Brain microvascular endothelial cell (primary cell): Measurements from ENCODE around the gene KRT25.

Experiments used
- DNase-seq: peaks from one replicate; pipeline ENCODE4 v3.0.0-alpha.2; 2020
- H3K27ac ChIP-seq: fragments of 250-450 bp; sonication (Bioruptor Pico); 2 replicates; pipeline ENCODE4 v1.5.1; 2020; ENCODE audit warnings: mild to moderate bottlenecking, moderate library complexity
- H3K27me3 ChIP-seq: fragments of 250-450 bp; sonication (Bioruptor Pico); replicated peaks from 2 replicates; pipeline ENCODE4 v1.5.1; 2020; ENCODE audit warnings: mild to moderate bottlenecking
- H3K36me3 ChIP-seq: fragments of 250-450 bp; sonication (Bioruptor Pico); replicated peaks from 2 replicates; pipeline ENCODE4 v1.5.1; 2020; ENCODE audit warnings: mild to moderate bottlenecking
- H3K4me3 ChIP-seq: 2 replicates; pipeline ENCODE4 v1.5.1; 2011; ENCODE audit warnings: low read depth, mild to moderate bottlenecking, control low read depth, low read length, moderate library complexity
- CTCF ChIP-seq: IDR thresholded peaks from 2 replicates; pipeline ENCODE4 v1.5.1; 2011; ENCODE audit warnings: low read depth, mild to moderate bottlenecking, moderate library complexity, low read length, control low read depth, inconsistent platforms; ENCODE audit errors: missing control alignments
- in situ Hi-C: cut with HindIII; loops from 2 replicates; pipeline ENCODE4 v1.10.0; 2017; ENCODE audit warnings: low sequenced_read_pairs, low pct_ligation_motif_present

The KRT25 gene

DNA sequence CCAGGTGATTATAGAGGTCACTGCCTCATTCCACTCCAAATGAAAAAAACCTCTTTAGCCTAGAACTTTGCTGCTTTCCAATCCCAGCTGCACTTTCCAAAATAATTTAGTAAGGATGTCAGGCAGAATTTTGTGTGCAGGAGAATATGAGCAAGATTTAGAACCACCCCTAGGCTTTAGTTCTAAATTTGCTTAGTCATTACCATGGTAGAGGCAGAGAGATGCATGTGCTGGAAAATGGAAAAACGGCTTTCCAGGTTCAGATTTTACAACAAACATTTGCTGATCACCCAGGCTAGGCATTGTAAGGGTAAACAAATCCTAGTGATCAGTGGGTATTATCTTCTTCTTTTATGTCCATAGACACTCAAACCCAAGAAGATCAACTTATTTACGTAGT, 10.5 kb upstream of the KRT25 start:
- H3K27me3 ChIP-seq, result no peaks in the 10 kb centered on the region
- H3K36me3 ChIP-seq, result no peaks in the 10 kb centered on the region
- no peak overlapping the region for H3K27ac ChIP-seq
- no peak overlapping the region for H3K4me3 ChIP-seq
- in situ Hi-C loops, result no loop called here
- no peak for TF ChIP-seq CTCF
- no peak for DNase-seq

- Histone ChIP-seq H3K4me3 (no peak overlapping the region), H3K36me3 (no peaks in the 10 kb centered on the region), H3K27me3 (no peaks in the 10 kb centered on the region), H3K27ac (no peak overlapping the region)
- no peak for DNase-seq
- in situ Hi-C loops, result no loop called here
- no peak for TF ChIP-seq CTCF
Observed at GRCh38 chr17:40763752-40764151, 8.6 kb upstream of the KRT25 start.

DNA sequence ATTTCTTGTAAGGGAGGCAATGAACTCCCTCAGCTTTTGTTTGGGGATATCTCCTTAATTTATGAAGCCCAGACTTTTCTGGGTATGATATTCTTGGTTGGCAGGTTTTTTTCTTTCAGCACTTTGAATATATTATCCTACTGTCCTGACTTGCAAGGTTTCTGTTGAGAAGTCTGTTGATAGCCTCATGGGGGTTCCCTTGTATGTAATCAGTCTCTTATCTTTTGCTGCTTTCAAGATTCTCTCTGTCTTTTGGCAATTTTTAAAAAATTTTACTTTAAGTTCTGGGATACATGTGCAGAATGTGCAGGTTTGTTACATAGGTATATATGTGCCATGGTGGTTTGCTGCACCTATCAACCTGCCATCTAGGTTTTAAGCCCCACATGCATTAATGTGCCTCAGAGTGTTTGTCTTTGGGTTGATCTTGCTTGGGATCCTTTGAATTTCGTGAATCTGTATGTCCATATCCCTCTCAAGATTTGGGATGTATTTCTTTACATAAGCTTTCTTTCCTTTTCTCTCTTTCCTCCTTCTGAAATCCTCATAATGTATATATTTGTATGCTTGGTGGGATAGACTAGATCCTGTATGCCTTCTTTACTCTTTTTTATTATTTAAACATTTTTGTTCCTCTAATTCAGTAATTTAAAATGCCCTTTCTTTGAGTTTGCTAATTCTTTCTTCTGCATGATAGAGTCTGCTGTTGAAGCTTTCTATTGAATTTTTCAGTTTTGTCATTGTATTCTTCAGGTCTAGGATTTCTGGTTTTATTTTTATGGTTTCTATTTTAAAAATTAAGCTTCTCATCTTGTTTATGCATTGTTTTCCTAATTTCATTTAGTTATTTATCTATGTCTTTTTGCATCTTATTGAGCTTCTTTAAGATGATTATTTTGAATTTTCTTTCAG, 5.2 kb upstream of the KRT25 start:
- no peak for DNase-seq
- Histone ChIP-seq H3K27ac (no peak overlapping the region), H3K36me3 (no peaks in the 10 kb centered on the region), H3K4me3 (no peak overlapping the region), H3K27me3 (no peaks in the 10 kb centered on the region)
- in situ Hi-C loops, result no loop called here
- TF ChIP-seq CTCF, result no peak

DNA sequence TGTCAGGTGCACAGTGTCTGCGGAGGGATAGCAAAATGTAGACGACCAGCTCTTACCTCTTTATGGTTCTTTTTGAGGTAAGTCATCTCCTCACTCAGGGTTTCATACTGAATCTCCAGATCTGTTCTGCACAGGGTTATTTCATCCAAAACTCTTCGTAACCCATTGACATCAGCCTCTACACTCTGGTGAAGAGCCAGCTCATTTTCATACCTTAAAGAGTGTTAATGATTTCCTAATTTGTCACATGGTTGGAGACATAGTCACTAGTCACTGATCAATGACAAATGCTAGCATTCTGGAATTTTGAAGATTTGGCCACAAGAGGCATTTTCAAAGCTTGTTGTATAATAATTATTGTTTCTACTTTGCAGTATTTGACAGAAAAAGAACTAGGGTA, 1.3 kb downstream of the KRT25 start:
- H3K4me3 ChIP-seq, result no peak overlapping the region
- in situ Hi-C loops, result no loop called here
- no peak overlapping the region for H3K27ac ChIP-seq
- no peaks in the 10 kb centered on the region for H3K36me3 ChIP-seq
- DNase-seq, result no peak
- no peak for TF ChIP-seq CTCF
- peaks cover 2% of the 10 kb centered on the region for H3K27me3 ChIP-seq

DNA sequence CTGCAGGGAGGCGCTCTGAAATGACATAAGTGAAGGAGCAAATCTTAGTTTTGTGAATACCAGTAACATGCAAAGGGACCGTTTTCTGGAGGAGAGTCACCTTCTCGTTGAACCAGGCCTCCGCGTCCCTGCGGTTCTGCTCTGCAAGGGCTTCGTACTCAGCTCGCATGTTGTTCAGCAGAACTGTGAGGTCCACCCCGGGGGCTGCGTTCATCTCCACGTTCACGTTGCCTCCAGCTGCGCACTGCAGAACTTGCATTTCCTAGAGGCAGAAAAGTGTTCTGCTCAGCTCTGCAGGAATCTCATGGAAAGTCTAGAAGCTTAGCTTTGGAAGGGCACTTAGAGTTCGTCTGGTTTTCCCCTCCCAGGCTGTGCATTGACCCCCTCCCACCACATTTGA, 4.1 kb downstream of the KRT25 start:
- H3K27me3 ChIP-seq, result peaks cover 2% of the 10 kb centered on the region

More for the DNA sequence above, 4.1 kb downstream of the KRT25 start:
- no peak overlapping the region for H3K4me3 ChIP-seq
- no peaks in the 10 kb centered on the region for H3K36me3 ChIP-seq
- TF ChIP-seq CTCF, result no peak
- DNase-seq, result no peak
- H3K27ac ChIP-seq, result no peak overlapping the region
- in situ Hi-C loops, result no loop called here
